Endothelial cell of hepatic sinusoid (primary cell): Measurements from ENCODE around the gene PC.

Experiments used
- in situ Hi-C: cut with HindIII; loops from 2 replicates; pipeline ENCODE4 v1.10.0; 2017; ENCODE audit warnings: low sequenced_read_pairs

PC gene

DNA sequence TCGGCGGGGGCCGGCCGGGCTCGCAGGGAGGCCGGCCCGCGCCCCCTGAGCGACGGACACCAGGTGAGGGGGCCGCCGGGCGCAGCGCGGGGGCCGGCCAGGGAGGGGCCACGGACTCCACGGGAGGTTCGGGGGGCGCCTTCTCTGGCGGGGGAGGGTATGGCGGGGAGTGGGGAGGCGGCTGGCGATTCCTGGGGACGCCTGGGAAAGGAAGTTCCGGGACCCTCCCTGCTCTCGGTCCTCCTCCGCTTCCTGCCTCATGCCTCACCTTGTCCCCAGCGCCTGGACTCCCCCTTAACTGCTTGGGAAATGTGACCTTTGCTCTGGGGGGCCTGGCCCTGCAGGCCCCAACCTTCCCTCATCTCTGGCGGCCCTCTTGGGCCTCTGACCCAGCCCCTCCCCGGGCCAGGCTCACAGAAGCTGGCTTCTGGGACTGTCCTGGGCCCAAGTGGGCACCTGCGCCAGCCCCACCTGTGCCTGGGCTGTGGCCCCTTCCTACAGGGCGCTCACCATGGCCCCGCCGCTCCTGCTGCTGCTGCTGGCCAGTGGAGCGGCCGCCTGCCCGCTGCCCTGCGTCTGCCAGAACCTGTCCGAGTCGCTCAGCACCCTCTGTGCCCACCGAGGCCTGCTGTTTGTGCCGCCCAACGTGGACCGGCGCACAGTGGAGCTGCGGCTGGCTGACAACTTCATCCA, 100.8 kb downstream of the PC start:
- in situ Hi-C loops, result no loop called here

DNA sequence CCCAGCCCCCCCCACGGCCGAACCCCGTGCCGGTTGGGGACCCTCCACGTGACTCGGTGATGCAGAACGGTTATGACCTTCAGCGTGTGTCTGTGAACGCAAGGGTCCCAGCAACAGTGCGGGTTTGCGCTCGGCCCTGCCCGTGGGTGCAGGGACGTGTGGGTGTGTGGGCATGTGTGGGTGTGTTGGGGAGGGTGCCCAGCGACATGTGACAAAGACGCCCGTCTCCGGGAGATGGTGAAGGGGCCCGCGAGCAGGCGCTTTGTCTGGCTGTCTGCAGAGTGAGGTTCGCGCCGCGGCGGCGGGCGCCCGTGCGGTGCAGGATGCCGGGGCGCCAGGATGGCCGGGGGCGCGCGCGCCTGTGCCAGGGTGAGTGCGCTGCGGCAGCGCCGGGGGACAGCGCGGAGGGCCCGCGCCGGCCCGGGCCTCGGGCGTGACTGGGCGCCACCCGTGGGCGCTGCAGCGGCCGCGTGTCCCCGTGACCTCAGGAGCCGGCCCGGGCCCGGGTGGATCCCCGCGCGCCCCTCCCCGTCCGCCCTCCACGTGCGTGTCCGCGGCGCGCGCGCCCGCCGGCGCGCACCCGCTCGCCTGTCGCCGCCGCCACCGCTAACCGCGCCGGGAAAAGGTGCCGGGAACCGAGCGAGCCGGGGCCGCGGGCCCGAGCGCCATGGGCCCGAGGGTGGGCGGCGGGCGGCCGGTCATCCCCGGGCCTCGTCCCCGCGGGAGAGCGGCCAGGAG, 101.5 kb downstream of the PC start, which contains the start of gene LRFN4:
LRFN4 (plus strand) TSS at position 569 of the 738 bp plus-strand sequence. CDS start 681 bp downstream, outside the sequence.
- in situ Hi-C loops, result no loop called here

DNA sequence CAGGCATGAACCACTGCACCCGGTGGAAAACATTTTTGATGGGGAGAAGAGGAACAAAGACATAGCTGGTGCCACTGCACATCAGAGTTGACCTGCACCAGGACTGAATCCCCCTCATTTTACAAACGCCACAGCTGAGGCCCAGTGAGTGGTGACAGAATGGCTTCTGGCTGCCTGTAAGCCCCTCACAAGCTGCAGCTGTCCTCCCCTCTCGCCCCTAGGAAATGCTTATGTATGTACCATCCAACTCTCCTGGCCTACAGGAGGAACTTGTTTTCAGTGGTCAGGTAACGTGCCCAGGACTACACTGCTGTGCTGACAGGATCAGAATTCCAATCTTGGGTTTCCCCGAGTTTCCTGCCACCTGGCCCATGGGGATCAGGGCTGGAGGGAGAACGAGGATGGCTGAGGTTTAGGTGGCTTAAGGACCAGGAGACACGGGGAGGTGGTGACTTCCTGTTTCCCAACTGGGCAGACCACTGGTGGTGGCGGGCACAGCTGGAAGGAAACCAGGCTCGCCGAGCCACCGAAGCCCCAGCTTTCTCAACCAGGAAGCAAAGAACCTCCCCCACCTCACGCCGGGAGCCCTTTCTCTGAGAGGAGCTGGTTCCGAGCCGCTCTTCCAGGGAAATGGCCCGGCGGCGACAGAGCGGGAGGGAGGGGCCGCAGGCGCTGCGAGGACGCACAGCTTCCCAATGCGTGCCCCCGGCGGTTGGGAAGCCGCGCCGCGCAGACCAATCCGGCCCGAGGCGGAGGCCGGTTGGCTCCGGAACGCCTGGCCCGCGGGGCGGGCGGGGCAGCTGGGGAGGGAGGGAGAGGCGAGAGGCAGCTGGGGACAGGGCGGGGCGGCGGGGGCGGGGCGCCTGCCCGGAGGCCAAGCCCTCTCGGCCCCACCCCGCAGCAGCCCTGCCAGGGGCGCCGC, 102.3 kb downstream of the PC start:
- in situ Hi-C loops, result no loop called here

DNA sequence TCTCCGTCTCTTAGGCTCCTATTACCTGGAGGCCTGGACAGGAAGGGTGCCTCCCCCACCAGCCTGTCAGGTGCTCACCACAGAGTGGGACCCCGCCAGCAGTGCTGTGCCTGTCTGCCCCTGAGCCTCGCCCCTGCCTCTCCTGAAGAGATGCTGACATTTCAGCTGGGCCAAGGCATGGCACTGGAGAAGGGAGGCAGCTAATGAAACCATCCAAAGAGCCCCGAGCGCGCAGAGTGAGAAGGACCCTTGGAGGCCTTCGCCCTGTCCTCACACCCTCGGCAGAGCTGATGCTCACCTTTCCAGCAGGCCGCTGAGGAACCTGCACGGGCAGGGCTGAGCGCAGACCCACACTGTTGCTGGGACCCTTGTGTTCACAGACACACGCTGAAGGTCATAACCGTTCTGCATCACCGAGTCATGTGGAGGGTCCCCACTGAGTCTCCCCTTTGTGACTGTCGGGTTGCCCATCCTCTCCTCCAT, 103.4 kb downstream of the PC start:
- in situ Hi-C loops, result no loop called here

DNA sequence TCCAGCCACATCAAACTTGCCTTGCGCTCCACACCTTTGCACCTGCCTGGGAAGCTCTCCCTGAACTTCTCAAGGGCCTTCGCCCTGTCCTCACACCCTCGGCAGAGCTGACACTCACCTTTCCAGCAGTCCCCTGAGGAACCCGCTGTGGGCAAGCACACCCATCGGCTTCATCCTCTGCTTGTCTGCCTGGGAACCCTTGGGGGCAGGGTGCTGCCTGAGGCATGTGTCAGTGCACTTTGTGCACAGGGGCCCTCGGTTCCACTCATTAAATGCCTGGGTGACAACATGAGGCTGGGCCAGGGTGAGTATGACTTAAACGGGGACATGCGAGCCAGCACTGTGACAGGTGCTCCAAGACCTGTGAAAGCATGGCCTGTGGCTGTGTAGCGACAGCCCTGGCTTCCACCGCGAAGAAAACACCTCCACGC, 103.9 kb downstream of the PC start:
- in situ Hi-C loops, result no loop called here

DNA sequence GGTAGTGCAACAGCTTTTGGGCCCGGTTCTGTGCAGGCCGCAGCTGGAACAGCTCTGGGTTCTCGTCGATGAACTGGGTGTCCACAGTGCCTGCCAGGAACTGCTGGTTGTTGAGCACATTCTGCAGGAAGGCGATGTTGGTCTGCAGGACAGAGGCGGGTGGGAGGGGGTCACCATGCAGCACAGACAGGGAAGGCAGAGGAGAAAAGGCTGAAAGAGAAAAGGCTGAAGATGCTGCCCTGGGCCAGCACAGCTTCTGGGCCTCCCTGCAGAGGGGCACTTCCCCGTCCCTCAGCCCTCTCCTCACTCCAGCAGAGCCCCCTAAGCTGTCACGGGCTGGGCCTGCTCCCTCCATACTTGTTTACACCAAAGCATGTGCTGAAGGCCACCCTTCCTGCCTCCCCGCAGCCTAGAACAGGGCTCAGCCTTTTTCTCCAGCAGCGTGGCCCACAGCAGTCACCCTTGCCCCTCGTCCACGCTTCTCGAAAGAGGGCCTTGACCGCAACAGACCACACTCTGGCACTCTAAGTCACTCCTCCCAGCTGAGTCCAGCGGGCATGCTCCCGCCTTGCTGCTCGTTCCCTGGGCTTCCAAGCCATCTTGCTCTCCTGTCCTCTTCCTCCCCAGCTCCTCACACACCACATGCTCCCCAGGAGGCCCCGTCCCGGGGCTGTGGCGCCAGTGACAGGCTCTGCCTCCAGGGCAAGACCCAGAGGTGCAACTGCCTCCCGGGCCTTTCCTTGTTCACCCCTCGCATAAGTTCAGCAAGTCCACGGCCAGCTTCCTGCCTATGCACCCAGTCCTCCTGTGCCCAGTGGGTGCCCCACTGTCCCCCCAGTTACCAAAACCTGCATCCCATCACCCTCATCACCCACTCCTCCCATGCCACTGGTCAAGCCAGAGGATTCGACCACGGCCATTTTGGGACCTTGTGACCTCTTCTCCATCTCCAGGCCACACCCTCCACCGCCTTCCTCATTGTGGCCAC, 104.6 kb downstream of the PC start:
- in situ Hi-C loops, result no loop called here

DNA sequence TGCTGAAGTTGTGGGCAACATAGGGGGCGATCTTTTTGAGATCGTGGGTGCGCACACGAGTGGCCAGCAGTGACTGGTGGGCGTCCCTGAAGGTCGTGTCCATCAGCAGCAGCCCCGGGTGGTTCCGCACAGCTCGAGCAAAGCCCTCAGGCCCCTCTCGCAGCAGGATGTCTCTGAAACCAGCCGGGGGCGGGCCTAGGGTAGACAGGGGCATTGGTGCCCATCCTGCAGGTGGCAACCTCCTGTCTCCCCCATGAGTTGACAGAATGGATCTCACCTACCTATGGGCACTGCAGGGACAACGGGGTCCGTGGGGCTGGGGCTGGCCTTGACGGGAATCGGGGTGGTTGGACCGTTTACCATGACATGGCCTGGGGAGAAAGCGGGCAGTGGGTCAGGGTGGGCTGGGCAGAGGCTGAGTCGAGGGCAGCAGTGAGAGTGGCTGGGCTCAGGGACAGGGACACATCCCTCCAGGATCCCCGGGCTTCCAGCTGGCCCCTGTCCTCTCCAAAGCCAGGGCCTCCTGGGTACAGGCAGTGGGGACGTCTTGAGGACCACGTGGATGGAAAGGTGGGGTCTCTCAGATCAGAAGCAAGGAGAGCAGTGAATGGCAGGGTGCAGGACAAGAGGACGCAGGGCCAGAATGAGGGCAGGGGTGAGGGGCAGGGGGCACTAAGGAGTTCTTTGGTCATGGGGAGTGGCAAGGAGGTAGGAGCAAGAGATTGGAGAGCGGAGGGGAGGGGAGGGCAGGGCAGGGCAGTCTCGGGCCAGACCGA, 105.5 kb downstream of the PC start:
- in situ Hi-C loops, result no loop called here

DNA sequence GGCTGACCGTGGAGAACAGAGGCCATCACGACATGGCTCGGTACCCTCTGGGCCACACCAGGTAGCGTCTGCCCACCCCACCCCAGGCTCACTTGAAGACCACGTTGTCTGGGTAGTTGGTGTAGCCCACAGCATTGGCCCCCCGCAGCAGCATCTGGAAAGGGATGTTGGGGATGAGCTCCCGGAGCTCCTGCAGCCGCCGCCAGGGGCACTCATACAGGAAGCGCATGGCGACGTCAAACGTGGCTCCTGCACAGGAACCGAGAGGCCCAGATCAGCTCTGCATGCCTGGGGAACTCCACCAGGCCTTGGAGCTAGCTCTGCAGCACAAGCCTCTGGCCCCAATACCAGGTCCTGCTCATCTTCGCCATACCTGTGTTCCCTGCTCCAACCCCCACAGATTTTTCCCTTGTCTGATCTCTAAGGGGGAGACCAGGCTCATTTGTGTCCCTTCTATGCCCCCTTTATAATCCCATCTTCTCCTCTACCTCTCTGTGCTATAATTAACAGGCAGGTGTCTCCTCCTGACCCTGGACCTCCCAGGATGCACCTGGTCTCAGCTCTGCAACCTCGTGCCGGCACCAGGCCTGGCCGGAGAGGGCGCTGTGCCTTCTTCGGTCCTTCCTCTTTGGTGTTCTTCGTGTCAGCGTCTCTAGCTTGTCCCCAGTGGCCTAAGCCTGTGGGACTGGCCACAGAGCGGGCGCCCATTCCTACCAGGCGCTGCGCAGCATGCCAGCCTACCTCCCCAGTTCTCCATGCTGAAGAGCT, 106.3 kb downstream of the PC start:
- in situ Hi-C loops, result no loop called here

DNA sequence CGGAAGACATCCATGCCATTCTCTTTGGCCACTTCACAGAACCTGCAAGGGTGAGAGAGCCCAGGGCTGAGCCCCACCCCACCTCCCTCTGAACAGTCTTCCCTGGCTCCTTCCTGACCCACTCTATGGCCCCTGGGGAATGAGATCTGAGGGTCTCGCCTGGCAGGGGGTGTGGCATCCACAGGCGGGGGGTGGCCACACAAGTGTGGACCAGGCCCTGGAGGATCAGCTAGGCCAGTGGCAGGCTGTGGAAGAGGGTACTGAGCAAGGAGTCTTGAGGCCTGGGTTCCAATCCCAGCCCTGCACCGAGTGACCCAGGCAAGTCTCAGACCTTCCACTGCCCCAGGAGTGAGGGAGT, 107.0 kb downstream of the PC start:
- in situ Hi-C loops, result no loop called here

DNA sequence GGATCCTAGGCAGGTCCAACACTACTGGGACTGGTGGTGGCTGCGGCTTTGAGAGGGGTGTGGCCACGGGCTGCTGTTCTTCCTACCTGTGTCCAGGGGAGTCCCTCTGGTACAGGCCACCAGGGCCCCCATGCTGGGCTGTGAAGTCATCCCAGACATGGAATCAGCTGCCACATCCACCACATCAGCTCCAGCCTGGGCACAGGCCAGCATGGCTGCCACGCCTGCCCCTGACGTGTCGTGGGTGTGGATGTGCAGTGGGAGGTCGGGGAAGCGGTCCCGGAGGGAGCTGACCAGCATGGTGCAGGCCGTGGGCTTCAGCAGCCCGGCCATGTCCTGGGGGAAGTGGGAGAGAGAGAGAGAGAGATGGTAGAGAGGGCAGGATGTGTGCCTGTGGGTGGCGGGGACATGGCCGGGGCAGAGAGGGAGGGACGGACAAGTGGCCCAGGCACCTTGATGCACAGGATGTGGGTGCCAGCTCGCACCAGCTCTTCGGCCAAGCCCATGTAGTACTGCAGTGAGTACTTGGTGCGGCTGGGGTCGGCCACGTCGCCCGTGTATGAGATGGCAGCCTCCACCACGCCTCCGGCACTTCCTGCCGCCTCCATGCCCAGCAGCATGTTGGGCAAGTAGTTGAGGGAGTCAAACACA, 107.5 kb downstream of the PC start:
- in situ Hi-C loops, result no loop called here

DNA sequence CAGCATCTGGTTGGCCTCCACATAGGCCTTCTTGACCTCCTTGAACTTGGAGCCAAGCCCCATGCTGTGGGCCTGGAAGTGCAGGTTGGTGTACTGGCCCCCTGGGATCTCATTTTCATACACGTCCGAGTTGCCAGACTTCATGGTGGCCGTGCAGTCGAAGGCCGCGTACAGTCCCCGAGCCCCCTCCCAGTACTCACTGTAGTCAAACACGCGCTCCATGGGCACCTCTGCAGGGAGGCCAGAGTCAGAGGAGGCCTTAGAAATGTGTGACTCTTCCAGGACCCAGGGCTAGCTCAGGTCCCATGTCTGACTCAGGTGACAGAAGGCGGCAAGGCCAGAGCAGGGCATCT, 108.0 kb downstream of the PC start:
- in situ Hi-C loops, result no loop called here

DNA sequence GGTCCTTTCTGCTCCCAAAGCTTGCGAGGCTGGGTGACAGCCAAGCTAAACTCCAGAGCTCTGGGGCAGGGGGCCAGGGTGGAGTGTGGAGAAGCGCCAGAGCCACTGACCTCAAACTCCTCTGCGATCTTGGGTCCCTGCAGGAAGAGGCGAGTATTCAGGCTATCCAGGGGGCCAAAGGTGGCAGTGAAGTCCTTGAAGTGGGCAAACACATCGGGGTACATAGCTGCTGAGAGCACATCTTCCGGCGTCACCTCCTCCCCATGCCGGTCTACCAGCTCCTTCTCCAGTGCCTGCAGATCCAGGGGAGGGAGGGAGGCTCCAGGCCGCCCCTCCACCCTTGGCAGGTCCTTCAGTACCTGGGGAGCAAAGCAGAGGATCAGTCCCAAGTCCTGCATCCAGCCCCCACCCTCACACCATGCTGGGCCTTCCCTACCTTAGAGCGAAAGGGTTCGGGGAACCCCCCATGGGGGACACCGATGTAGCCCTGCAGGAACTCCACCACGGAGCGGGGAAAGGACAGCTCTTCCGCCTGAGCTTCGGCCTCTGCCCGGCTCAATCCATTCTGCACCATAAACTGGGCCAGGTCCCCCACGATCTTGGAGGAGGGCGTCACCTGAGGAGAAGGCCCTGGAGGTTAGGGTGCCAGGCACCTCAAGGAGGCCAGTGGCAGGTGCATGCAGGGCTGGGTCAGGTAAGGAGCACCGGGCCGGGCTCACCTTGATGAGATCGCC, 108.5 kb downstream of the PC start:
- in situ Hi-C loops, result no loop called here

DNA sequence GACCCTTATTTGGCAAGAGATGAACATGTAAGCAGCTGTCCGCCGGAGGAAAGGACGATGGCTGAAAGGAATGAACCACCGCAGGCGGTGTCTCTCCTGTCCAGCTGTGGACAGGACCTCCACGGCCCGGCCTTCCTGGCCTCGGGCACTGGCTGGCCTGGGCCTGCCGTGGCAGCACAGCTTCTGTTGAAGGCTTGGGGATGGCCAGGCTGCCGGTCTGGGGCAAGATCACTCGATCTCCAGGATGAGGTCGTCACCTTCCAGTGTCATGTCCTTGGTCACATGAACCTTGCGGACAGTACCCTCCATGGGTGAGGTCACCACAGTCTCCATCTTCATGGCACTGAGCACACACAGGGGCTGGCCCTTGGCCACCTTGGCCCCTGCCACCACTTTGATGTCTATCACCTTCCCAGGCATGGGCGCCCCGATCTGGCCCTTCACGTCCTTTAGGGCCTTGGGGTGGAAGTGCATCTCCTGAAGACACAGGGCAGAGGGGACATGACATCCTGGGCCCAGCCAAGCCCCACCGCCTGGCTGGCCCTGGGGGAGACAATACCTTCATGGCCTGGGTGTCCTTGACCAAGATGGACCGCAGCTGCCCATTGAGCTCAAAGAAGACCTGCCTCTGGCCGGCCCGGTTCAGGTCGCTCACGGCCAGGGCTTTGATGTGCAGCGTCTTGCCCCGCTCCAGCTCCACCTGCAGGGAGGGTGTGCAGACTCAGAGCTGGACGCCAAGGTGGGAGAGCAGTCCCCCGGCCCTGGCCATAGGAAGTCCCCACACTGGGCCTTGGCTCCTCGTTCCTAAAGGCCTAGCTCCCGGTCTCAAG, 109.3 kb downstream of the PC start:
- in situ Hi-C loops, result no loop called here

DNA sequence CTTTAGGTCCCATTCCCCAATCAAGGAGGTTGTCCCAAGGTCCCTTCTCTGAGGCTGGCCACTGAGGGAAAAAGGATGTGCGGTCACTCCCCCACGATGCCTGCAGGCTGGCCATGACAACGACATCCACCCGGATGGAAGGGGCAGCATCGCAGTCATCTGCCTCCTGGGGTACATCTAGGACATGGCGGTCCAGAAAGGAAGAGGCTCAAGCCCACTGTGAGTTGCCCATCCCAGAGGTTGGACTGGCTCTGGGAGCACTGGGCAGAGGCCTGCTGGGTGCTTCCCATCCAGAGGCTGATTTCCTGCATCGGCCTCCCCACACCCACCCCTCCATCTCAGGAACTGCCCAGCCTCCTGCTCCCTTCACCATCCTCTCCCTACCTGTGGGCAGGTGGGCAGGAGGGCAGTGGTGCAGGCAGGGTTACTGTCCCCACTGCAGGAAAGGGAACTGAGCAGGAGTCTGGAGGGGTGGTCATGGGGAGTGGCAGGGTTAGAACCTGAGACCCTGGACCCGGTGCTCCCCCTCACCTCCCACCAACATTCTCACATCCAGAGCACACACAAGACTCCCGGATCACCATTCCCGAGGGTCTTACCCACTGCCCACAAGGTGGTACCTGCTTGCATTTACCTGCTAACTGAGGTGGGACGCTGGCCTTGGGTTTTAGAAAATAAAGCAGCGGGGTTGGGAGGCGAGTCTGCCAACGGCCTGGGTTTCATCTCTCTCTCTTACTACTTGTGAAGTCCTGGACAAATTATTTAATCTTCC, 110.5 kb downstream of the PC start:
- in situ Hi-C loops, result no loop called here

DNA sequence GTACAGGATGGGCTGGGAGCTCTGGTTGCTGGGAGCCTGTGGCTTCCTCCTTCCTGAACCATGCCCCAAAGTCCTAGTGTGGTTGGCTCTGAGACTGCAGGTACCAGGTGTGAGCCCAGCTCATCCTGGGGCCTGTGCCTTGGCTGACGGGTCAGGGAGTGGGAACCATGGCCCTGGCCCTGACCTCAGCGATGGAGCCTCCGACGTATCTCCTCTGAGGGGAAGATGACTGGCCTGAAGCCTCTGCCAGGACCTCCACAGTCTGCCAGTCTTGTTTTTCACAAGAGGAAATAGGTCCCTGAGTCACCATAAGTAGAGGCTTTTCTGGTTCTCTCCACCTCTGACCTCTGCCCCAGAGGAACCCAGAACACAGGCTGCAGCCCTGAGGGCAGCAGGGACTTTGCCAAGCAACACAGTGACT, 111.5 kb downstream of the PC start:
- in situ Hi-C loops, result no loop called here

DNA sequence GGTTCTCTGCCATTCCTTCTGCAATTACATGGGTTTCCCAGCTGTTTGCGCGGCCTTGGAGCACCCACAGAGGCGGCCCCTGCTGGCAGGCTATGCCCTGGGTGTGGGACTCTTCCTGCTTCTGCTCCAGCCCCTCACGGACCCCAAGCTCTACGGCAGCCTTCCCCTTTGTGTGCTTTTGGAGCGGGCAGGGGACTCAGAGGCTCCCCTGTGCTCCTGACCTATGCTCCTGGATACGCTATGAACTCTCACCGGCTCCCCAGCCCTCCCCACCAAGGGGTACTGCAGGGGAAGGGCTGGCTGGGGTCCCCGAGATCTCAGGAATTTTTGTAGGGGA, 112.3 kb downstream of the PC start:
- in situ Hi-C loops, result no loop called here
